ENCODE results near the gene ZNF492.

DNA sequence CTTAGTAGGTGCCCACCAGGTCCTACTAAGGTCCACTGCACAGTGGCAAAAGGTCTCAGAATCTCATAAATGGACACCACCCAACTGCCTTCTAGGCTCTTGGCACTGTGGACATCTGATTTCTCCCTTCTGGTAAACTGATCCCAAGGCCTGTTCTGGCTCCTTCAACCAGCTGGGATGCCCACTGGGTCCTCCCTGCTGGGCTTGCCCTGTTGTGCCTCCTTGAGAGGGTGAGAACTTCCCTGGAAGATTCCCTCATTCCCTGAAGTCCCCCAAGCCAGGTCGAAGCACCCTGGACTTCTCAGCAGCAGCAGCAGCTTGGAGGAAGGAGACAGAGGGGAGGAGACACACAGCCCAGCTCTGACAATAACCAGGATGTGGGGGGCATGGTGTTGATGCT lies 6.6 kb upstream of the ZNF492 start:
- no peak for TF ChIP-seq EZH2phosphoT487 (IDR thresholded peaks at IDR 0.05; ENCODE audit: borderline replicate concordance)
- no peak for TF ChIP-seq CTCF (conservative IDR thresholded peaks at IDR 0.05; ENCODE audit: low read length)

Measured in Loucy (cell line).